Daoy (cell line): ENCODE measurements around the gene TMEM231. TPM values are rescaled to one million over a fixed set of nuclear protein-coding genes. Genes with fewer than 3 reads are reported as not detected.
A peak's percentile ranks its signal among the peaks of the same experiment; 100 is the strongest.
"Not testable (repeated sequence)": the region's sequence is repeated elsewhere in the genome, so short reads cannot be mapped to it uniquely, and the experiment has no call there.

Experiments
- DNase-seq: peaks from one replicate; pipeline ENCODE4 v3.0.0-alpha.2; 2015; ENCODE audit warnings: low read depth
- total RNA-seq: library from RNA; depleted of rRNA; stranded (reverse); fragments of >200 nt; shearing (Covaris generic); gene quantifications from 2 replicates; pipeline ENCODE4 v1.2.3, GENCODE V29; 2014

The TMEM231 gene
- total RNA-seq, 1 experiment from 2014 or later, result 7.7 TPM

- no peak for DNase-seq
Observed at GRCh38 chr16:75532142-75532765, 23.8 kb downstream of the TMEM231 start.

- no peak for DNase-seq
Observed at GRCh38 chr16:75529959-75530358, 26.1 kb downstream of the TMEM231 start.

- no peak for DNase-seq
Observed at GRCh38 chr16:75529056-75529905, 26.8 kb downstream of the TMEM231 start.

GRCh38 chr16:75527825-75528299, 28.2 kb downstream of the TMEM231 start:
- DNase-seq, result no peak

GRCh38 chr16:75526032-75526790, 29.8 kb downstream of the TMEM231 start:
- DNase-seq, result no peak

- no peak for DNase-seq
Observed at GRCh38 chr16:75519175-75519574, 36.9 kb downstream of the TMEM231 start.

- not testable (repeated sequence) for DNase-seq
Observed at GRCh38 chr16:75516189-75516966, 39.7 kb downstream of the TMEM231 start.

GRCh38 chr16:75514296-75514695, 41.8 kb downstream of the TMEM231 start:
- DNase-seq, result no peak

GRCh38 chr16:75506574-75506973, 49.5 kb downstream of the TMEM231 start:
- peak; percentile 25 for DNase-seq

- DNase-seq, result no peak
Observed at GRCh38 chr16:75506107-75506506, 49.9 kb downstream of the TMEM231 start.

- DNase-seq, result no peak
Observed at GRCh38 chr16:75503801-75504200, 52.3 kb downstream of the TMEM231 start.

GRCh38 chr16:75502916-75503605, 53.0 kb downstream of the TMEM231 start:
- DNase-seq, result no peak

- not testable (repeated sequence) for DNase-seq
Observed at GRCh38 chr16:75501820-75502219, 54.2 kb downstream of the TMEM231 start.

- no peak for DNase-seq
Observed at GRCh38 chr16:75501359-75501758, 54.7 kb downstream of the TMEM231 start.

GRCh38 chr16:75498605-75499322, 57.3 kb downstream of the TMEM231 start:
- peak; percentile 42 for DNase-seq

GRCh38 chr16:75497558-75497957, 58.5 kb downstream of the TMEM231 start:
- no peak for DNase-seq

GRCh38 chr16:75495076-75495674, 60.9 kb downstream of the TMEM231 start, which contains the start of gene CHST6:
Gene CHST6 (minus strand): TSS chr16:75495441. CDS start chr16:75479828, 15,613 bp downstream.
- peak; percentile 69 for DNase-seq

GRCh38 chr16:75494661-75495075, 61.4 kb downstream of the TMEM231 start:
- no peak for DNase-seq

- no peak for DNase-seq
Observed at GRCh38 chr16:75494184-75494583, 61.9 kb downstream of the TMEM231 start.

GRCh38 chr16:75491876-75492275, 64.2 kb downstream of the TMEM231 start:
- peak; percentile 47 for DNase-seq
